ENCODE data around the gene SORCS2.
A peak's percentile ranks its signal among the peaks of the same experiment; 100 is the strongest.

Gene SORCS2

DNA sequence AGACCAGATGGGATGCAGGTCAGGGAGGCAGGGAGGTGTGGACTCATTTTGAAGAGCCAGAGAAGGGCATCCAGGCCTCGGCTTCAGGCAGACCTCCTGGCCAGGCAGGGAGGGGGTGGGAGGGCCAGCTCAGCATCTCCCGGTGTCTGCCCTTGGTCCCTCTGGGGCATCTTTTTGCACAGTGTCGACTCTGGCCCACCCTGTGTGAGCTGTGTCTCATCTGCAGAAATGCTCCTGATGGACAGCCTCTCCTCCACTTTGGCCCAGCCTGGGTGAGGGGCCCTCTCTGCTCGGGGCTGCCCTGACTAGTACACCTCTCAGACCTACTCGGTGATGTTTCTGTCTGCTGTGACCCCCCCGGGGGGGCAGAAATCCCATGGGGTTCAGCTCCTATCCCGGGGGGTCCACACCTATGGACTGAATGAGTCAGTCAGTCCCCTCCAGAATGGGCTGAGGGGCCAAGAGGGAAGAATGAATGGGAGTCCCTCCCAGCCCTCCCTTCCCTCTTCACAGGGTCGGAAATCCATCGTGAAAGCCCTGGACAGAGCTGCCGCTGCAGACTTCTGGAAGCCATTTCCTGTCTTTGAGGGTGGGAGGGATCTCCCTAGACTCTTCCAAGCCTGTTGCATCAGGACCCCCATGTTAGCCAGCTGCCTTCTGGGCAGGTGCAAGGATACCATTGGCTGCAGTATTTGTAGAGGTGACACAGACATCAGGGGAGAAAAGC lies 439.1 kb downstream of the SORCS2 start:
- no peak for DNase-seq

DNA sequence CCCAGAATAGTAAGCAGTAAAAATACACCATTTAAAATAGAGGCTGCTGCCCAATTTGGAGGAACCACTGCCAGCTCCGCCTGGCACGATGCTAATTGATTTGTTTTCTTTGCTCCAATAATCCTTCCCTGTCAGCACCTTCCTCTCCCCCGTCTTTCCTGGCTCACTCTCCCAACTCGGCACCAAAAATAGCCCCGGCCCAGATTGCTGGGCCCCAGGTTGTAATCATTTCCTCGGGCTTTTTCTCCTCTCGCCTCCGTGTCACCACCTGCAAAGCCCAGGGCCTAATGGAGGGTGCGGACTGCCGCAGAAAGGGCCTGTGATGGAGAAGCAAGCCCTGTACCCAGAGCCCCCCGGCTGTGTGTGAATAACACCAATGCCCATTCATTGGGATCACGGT lies 440.0 kb downstream of the SORCS2 start:
- DNase-seq = no peak

DNA sequence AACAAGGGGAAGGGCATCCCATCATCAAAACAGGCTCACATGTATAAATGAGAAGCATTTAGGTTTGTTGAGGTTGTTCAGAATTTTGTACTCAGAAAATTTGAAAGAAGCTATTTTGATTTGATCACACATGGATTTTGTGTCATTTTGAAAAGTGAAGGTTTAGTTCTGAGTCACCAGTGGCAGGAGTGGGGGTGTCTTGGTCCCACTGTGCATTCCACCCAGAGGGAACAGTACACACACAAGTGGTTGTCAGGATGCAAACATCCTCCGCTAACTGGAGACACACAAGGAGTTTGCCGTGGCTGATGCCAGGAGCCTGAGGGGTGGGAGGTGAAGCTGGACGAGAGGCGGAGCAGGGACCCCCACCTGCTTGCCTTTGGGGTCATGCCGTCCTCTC lies 440.6 kb downstream of the SORCS2 start:
- no peak for DNase-seq

DNA sequence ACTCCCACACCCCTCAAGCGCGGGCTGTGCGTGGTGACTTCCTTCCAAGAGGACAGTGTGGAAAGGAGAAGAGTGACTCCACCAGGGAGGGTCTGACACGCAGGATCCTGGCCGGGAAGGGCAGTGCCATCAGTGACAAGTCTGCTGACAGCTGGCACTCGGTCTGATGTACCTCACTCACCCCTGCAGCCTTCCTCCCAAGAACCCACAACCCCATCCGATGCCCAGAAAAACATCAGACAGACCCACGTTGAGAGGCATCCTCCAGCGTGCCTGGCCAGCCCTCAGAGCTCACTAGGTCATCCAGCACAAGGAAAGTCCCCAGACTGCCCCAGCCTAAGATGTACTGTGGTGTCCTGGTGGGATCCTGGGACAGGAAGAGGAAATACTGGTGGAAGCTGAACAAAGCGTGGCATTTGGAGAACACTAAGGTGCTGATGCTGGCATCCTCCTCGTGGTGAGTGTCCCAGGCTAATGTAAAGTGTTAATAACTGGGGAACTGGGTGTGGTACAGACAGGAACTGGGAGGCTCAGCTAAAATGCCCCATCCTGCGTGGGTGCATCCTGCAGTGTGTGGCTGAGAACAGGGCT lies 442.4 kb downstream of the SORCS2 start:
- no peak for DNase-seq

DNA sequence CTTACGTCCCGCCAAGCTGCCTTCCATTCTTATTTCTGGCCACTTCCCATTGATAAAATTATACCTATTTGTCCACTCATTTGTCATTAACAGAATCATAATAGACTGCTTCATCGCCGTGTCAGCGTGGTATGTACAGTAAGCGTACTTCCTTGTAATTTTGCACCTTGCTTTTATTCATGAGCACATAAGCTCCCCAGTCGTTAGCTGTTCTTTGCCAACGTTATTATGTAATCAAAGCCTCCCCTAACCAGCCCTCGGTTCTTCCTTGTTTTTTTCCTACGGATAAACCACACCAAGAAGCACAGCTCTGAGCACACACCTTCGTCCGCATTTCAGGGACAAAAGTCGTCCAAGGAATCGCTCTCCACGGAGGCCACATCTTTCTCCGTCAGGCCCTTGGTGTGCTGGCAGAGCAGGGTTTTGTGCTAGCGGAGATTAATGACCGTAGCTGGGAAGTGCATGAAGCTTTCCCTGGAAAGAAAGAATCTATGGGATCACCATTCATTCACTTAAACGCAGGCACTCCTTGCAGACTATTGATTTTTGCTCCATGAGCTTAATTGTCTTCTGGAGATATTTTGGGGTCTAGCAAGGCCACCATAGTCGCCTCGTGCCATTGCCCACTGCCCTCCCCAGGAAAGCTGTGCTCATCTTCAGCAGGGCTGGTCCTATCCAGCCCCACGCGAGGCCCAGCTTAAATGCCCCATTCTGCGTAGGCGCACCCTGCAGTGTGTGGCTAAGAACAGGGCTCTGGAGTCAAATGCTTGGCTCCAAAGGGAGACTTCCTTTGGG lies 443.3 kb downstream of the SORCS2 start:
- no peak for DNase-seq

DNA sequence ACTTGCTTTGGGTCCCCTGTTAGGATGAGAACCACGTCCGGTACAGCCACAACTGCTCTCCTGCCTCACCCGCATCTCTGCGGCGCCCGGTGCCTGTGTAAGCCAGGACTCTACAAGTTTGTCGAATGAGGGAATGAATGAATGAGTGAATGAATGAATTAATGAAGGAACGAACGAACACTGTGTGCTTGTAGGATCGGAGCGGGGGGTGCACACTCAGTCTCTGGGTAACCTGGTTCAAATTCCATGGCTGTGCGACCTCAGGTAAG lies 443.8 kb downstream of the SORCS2 start:
- DNase-seq = no peak

DNA sequence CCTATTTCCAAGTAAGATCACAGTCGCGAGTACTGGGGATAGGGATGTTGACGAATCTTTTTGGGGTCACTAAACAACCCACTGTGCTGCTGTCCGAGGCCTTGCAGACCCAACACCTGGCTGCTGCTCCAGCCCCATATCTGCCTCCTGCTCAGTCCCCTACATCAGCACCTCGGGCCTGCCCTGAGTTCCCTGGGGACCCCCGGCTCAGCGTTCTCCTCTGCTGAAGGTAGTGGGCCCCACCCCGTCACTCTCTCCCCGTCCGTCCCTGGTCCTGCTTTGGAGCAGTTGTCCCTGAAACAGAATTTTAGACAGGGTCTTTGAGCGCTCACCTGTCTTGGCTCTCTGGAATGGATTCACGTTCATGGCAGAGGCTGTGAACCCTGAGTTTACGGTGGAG lies 444.8 kb downstream of the SORCS2 start:
- DNase-seq = no peak

DNA sequence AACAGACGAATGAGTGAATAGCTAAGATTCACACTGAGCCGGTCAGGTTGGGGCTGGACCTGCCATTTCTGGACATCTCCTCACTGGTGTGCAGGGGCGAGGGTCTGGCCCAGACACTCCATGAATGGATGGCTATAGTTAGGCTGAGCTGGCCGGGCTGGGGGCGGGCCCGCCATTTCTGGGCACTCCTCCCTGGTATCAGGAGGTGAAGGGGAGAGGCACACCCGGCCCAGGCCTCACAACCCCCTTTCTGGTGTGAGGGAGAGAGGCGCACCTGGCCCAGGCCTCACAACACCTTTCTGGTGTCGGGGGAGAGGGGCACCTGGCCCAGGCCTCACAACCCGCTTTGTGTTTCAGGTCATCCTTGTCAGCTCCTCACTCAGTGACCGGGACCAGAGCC lies 445.6 kb downstream of the SORCS2 start:
- no peak for DNase-seq

DNA sequence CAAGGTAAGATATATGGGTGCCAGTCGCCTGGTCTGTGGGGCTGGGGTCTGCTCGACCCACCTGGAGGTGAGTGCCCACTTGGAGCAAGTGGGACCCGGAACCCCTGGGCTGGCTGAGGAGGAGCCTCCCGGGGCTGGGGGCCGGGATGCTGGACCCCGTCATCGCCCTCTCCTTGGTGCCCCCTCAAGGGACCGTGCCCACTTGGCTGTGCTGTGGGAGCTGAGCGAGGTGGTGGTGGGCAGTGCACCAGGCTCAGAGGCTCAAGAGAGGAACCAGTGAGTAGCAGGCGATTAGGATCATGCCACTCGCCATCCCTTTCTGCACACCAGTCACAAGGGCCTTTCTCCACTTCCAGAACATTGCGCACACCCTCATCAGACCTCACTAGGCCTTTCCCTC lies 446.2 kb downstream of the SORCS2 start:
- DNase-seq = no peak

DNA sequence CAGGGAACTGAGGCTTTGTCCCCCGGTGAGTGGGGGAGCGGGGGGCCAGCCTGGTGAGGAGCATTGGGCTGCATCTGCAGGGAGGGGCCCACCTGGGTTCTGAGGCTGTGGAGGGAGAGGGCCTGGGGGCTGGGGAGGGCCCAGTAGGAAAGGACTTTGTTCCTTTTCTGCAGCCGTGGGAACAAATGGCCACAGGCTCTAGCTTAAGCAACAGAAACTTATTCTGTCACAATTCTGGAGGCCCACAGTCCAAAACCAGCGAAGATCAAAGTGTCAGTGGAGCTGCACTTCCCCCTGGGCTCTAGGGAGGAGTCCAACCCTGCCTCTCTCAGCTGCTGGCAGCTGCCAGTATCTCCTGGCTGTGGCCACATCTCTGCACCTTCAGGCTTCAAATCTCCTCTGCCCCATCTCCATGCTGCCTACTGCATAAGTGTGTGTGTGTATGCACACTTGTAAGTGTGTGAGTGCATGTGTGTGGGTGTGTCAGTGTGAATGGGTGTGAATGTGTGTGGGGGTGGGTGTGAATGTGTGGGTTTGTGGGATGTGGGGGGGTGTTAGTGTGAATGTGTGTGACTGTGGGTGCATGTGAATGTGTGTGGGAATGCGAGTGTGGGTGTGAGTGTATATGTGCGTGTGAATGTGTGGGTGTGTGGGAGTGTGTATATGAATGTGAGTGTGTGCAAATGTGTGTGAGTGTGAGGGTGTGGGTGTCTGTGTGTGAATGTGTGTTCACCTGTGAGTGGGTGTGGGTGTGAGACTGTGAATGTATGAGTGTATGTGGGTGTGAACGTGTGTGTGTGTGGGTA lies 446.8 kb downstream of the SORCS2 start:
- no peak for DNase-seq

DNA sequence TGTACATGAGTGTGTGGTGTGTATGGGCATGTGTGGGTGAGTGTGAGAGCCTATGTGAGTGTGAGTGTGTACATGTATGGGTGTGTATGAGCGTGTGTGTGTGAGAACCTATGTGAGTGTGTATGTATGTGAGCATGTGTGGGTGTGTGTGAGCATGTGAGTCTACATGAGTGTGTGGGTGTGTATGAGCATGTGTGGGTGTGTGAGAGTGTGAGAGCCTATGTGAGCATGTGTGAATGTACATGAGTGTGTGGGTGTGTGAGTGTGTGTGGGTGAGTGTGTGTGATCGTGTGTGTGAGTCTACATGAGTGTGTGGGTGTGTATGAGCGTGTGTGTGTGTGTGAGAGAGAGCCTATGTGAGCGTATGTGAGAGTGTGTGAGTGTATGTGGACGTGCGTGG lies 447.8 kb downstream of the SORCS2 start:
- DNase-seq = no peak

DNA sequence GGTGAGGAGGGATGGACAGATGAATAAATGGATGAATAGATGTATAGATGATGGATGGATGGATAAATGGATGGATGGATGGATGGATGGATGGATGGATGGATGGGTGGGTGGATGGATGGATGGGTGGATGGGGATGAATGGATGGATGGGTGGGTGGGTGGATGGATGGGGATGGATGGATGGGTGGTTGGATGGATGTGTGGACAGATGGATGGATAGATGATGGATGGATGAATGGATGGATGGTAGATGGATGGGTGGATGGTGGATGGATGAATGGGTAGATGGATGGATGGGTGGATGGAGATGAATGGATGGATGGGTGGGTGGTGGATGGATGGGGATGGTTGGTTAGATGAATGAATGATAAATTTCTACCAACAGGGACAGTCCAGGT lies 449.4 kb downstream of the SORCS2 start:
- no peak for DNase-seq

DNA sequence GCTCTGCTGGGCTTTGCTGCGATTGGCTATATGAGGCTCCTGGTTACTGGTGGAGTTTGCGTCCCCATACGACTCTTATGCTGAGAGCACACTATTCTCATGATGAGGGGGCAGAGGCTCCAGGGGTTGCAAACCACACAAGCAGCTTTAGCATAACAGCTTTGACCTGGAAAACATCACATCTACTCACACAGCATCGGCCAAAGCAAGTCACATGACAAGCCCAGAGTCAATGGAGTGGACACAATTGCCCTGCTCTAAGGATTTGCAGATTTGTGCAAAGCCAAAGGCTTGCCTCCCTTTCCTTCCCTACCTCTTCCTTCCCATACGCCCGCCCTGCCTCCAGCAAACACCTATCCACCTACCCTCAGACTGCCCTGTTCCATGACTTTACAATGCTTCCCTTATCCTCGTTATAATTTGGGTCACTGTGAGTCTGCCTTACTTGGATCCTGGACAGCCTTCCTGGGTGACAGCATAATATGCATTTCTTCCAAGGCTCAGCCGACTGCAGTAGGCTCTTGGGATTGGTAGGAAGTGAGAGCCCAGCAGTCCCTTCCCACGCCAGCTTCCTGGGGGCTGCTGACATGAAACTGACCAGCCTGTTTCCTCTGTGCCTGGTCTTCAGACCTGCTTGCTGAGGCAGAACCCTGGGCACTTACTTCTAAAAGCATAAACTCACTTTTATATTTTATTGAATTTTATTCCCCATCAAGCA lies 450.6 kb downstream of the SORCS2 start:
- no peak for DNase-seq

DNA sequence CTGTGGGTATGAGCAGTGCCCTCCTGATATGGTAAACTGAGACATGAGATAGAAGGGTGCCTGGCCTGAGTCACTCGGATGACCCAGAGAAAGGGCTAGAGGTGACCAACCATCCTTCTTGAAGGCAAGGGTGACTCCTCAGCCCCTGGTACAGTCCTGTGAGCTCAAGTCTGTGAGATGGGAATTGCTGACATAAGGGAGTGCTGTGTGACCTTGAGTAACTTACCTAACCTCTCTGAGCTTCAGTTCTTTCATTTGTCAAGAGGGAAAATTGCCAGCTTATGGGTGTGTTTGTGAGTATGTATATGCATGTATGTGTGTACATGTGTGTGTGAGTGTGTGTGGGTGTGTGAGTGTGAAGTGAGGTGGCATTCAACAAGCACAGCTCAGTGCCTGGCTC lies 452.8 kb downstream of the SORCS2 start:
- no peak for DNase-seq

DNA sequence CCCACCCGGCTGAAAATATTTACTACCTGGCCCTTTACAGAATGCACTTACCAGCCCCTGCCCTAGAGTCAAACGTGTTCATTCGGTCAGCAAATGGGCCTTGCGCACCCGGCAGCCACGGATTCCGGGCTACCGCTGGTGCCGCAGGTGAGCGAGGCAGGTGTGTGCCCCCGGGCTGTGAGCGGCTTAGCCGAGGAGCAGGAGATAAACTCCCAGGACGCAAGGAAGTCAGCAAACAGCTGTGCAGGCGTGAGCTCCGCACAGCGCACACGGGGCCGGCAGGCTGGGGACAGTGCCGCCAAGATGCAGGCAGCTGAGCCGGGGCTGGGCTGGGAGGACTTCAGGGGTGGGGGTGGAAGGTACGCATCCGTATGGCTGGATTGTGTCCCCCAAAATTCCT lies 453.6 kb downstream of the SORCS2 start:
- DNase-seq = no peak

DNA sequence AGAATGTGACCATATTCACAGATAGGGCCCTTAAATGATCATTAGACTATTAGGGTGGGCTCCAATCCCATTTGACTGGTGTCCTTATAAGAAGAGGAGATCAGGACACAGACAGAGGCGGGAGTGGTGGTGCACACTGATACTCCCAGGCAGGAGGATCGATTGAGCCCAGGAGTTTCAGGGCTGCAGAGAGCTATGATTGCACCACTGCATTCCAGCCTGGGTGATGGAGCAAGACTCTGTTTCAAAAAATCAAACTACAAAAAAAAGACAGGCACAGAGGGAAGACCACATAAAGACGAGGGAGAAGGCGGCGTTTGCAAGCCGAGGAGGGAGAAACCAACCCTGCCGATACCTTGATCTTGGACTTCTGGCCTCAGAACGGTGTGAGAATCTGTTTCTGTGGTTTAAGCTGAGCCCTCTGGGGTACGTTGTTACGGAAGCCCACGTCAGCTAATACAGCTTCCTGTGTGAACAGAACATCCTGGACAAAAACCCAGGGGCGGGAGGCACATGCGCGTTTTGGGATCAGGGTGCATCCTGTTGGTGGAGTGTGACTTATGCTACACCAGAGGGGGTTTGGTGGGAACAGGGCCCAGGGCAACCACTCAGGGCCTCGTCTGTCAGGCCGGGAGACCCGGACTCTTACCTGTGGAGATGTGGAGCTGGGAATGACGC lies 454.2 kb downstream of the SORCS2 start:
- no peak for DNase-seq

DNA sequence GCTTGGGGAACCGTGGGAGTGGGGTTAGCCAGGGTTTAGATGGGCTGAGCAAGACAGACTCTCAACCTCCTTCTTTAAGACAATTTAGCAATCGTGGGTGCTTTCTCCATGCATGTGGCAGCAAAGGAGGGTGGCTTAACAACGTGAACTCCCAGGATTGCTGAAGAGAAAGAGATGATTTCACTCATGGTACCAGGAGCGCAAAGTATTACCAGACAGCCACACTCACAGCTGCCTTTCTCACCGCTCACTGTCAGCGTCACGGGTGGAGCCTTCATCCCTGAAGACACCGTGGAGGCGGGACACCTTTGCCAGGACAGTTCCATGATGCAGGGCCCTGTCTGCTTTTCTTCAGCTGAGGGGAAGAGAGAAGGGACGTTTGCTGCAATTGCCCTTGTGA lies 454.8 kb downstream of the SORCS2 start:
- no peak for DNase-seq

DNA sequence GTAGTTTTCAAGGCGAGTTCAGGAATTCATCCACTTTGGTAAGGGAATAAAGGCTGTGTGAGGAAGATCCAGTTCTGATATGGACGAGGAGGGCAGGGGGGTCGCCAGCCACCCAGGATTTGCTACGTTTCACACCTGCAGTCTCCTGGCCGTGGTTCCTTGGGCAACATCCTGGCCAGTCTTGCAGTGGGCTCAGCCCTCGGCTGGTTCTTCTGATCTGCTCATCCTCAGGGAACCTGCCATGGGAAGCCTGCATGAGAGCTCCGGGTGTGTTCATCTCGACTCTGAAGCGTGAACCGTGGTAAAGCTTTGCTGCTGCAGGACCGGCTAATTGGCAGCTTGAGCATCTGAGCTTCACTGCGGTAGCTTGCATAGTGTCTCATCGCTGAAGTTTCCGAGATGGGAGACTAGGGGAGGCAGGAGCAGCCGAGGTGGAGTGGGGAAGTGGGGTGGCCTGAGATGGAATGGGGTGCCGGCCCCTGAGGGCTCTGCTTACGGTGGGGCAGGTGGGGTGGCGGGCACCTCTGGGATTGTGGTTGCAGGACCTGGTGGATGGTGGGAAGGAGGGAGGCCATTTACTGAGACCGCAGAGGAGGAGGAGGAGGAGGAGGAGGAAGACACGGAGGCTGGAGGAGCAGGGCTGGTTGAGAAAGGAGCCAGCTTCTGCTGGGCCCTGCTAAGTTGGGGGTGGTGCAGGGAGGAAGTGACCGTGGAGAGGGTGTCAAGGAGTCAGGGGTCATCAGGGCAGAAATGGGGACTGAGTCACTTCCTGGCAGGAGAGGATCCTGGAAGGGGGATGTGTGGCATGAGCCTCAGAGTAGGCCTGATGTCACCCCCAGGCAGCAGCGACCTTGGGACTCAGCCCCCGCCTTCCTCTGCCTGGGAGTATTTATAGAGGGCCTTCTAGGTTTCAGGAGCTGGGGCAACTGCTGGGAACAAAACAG lies 455.5 kb downstream of the SORCS2 start:
- peak; percentile 76 for DNase-seq

DNA sequence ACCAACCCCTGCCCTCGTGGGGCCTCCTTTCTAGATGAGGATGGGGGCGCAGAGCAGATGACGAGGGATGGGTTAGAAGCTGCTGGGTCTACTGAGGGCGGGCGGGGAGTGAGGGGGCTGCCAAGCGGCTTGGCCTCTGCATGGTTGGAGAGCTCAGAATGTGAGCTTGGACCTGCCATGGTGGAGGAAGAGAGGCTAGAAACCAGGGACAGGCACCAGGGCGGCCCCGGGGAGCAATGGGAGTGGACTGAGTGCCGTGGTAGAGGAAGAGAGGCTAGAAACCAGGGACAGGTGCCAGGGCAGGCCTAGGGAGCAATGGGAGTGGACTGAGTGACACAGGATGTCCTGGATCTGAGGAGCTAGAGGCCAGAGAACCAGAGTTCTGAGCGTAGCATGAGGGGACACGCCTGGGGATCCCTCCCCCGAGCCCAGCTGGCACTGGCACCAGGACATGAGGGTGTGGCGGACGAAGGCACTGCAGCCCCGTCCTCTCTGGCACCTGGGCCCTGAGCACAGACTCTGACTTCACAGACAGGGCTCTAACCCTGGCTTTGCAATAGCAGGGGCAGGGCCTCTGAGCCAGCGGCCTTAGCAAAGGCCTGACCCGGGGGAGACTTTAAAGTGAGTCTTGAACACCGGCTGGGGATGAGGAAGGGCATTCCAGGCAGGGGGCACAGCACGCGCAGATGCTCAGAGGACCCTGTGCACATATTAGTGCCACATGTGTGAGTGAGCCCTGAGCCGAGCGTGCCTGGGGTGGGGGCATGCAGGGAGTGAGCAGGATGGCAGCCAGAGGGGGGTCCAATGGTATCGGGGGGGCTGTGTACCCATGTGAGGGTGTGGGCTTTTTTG lies 456.4 kb downstream of the SORCS2 start:
- no peak for DNase-seq

DNA sequence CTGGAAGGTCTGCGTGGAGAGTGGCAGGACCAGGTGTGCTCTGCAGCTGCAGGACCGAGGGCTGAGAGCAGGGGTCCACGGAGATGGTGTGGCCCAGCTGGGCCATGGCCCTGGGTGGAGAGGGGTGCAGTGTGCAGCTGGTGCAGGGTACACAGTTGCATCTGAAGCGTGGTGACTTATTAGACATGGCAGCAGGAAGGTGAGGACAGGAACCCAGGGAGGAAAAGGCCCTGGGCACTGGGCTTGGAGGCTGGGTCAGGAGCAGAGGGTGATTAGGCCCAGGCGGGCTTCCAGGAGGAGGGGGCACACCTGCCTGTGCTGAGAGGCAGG lies 457.0 kb downstream of the SORCS2 start:
- no peak for DNase-seq

All from NK-92 treated with Interleukin-12 subunit alpha and Interleukin-12 subunit beta, amount 100 ng/mL, for 24 hours (cell line).